ENCODE results near the gene RNF144A.

Gene RNF144A

DNA sequence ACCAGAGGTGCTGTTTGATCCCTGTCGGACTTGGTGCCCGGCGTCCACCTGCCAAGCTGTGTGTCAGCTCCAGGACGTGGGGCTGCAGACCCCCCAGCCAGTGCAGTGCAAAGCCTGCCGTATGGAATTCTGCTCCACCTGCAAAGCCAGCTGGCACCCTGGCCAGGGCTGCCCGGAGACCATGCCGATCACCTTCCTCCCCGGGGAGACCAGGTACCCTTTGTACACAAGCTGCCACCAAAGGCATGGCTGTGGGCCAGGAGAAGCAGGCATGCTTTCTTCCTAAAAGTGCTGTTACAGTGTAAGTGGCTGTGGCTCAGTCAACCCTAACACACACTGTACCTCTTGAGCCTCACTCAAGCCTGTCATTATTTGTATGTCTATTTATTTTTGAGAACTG lies 103.3 kb downstream of the RNF144A start:
- TF ChIP-seq CTCF (conservative IDR thresholded peaks at IDR 0.05; ENCODE audit: low read depth, low read length) = no peak
- H3K4me3 ChIP-seq (ENCODE audit: low read length) = no peak overlapping the region
- no peak for DNase-seq (ENCODE audit: low read depth)

DNA sequence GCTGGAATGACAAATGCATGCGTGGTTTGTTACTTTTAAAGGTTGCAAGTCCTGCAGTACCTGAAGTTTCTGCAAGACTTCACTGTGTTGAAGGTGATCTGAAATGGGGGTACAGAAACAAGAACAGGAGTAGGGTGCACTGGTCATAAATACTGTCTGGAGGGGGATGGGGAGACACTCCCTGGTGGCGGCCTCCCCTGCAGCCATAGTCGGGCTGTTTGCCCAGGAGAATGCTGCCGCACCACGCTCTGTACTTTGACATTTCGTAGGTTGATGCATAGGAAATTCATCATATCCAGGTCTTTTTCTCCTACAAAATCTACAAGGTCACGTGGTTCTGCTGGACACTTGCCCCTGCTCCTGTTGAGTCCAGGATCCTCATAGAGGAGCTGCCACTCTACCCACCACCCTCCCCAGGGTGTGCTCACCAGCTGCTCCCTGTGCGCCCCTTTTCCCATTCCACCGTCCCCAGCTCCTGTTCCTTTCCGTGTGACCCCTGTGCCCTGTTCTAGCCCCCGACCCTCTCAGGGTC lies 103.8 kb downstream of the RNF144A start:
- H3K4me3 ChIP-seq (ENCODE audit: low read length) = no peak overlapping the region
- DNase-seq (ENCODE audit: low read depth) = no peak
- no peak for TF ChIP-seq CTCF (conservative IDR thresholded peaks at IDR 0.05; ENCODE audit: low read depth, low read length)

DNA sequence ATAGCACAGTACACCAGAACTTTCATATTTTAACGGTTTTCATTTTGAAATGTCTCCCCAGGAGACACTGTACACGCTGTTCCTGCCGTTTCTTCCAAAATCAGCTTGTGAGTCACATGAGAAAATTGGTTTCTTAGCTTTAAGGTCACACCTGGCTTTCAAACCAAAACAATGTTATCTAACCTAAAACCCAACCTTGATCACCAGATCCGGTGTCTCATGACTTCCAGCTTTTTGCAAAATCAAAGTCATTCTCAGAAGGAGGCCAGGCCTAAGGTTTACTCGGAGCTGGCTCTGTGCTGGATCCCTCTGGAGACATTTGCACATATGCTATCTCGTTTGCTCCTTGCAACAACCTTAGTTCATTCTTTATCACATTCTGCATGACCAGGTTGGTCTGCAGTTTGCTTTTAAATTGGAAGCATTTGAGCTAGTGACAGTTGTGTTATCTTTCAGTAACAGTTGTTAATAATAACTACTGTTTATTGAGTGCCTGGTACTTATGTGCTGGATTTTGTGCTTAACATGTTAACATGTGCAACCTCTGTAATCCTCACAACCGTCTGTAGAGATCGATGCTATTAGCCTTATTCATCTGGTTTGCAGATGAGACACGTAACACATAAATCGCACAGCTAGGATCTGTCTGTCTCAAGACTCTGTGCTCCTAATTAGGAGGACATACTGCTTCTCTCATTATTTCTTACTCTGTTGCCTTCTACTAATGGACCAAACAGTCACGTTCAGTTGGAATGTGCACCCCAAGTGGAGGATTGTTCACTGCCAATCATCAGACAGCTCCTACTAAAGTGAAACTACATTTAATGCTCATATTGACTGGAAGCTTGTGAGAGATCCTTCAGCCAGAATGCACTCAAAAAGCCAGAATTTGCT lies 105.5 kb downstream of the RNF144A start:
- no peak overlapping the region for H3K4me3 ChIP-seq (ENCODE audit: low read length)
- no peak for TF ChIP-seq CTCF (conservative IDR thresholded peaks at IDR 0.05; ENCODE audit: low read depth, low read length)
- DNase-seq (ENCODE audit: low read depth) = no peak

GRCh38 chr2:7023542-7023941 lies 106.3 kb downstream of the RNF144A start:
- no peak overlapping the region for H3K4me3 ChIP-seq (ENCODE audit: low read length)
- DNase-seq (ENCODE audit: low read depth) = no peak

DNA sequence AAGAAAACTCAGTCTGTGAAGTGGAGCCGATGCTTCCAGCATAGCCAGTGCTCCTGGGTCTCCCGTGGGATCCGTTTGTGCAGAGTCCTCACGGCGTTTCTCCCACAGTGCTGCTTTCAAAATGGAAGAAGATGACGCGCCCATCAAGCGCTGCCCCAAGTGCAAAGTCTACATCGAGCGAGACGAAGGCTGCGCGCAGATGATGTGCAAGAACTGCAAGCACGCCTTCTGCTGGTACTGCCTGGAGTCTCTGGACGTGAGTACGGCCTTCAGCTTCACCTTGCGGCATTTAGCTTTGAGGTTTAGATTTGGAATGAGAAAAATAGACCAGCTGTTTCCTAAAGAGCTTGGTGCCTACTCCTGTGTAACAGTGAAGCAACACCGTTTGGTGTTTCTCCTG lies 107.0 kb downstream of the RNF144A start:
- no peak overlapping the region for H3K4me3 ChIP-seq (ENCODE audit: low read length)
- DNase-seq (ENCODE audit: low read depth) = no peak
- TF ChIP-seq CTCF (conservative IDR thresholded peaks at IDR 0.05; ENCODE audit: low read depth, low read length) = no peak

More at GRCh38 chr2:7023542-7023941, 106.3 kb downstream of the RNF144A start:
- no peak for TF ChIP-seq CTCF (conservative IDR thresholded peaks at IDR 0.05; ENCODE audit: low read depth, low read length)

GRCh38 chr2:7025082-7025481 lies 107.9 kb downstream of the RNF144A start:
- no peak for DNase-seq (ENCODE audit: low read depth)
- TF ChIP-seq CTCF (conservative IDR thresholded peaks at IDR 0.05; ENCODE audit: low read depth, low read length) = no peak
- H3K4me3 ChIP-seq (ENCODE audit: low read length) = no peak overlapping the region

GRCh38 chr2:7026742-7027141 lies 109.5 kb downstream of the RNF144A start:
- DNase-seq (ENCODE audit: low read depth) = no peak
- H3K4me3 ChIP-seq (ENCODE audit: low read length) = no peak overlapping the region
- TF ChIP-seq CTCF (conservative IDR thresholded peaks at IDR 0.05; ENCODE audit: low read depth, low read length) = no peak
